Lung (tissue), 12 donors: ENCODE measurements around the gene BIVM. TPM values are rescaled to one million over a fixed set of nuclear protein-coding genes. Genes with fewer than 3 reads are reported as not detected.
A peak's percentile ranks its signal among the peaks of the same experiment; 100 is the strongest.

ENCODE experiments used
- ATAC-seq: fragments of 200-7000 bp; cut with Tn5 transposase; one replicate; pipeline ENCODE4 v1.9.1; 2020; ENCODE audit warnings: moderate number of reproducible peaks; ENCODE audit not compliant: insufficient read depth, low FRiP score
- DNase-seq, 3 donors: peaks; one replicate each; pipeline ENCODE4 v3.0.0-alpha.2; 2013 to 2017
- H3K27ac ChIP-seq, 2 donors: one replicate each; pipeline ENCODE4 v1.5.1; 2013; ENCODE audit warnings: mild to moderate bottlenecking in 2 of 2, moderate library complexity in 2 of 2, control low read depth in 1 of 2, inconsistent platforms in 1 of 2, low read depth in 1 of 2, low read length in 1 of 2
- H3K27me3 ChIP-seq, 3 donors: one replicate each; pipeline ENCODE4 v1.5.1; 2013; ENCODE audit warnings: low read length in 2 of 3; ENCODE audit not compliant: control insufficient read depth in 3 of 3, insufficient read depth in 3 of 3
- H3K36me3 ChIP-seq, 4 donors: one replicate each; pipeline ENCODE4 v1.5.1; 2013; ENCODE audit warnings: low read length in 4 of 4, mild to moderate bottlenecking in 1 of 4, moderate library complexity in 1 of 4; ENCODE audit not compliant: control insufficient read depth in 4 of 4, insufficient read depth in 4 of 4
- H3K4me1 ChIP-seq, 5 donors: one replicate each; pipeline ENCODE4 v1.5.1; 2013; ENCODE audit warnings: low read length in 5 of 5, mild to moderate bottlenecking in 2 of 5, moderate library complexity in 1 of 5; ENCODE audit not compliant: control insufficient read depth in 5 of 5, insufficient read depth in 5 of 5
- H3K4me3 ChIP-seq: one replicate; pipeline ENCODE4 v1.5.1; 2013; ENCODE audit warnings: mild to moderate bottlenecking, control low read depth, moderate library complexity
- H3K9ac ChIP-seq, 2 donors: one replicate each; pipeline ENCODE4 v1.5.1; 2013; ENCODE audit warnings: low read length in 2 of 2, control low read depth in 1 of 2; ENCODE audit not compliant: insufficient read depth in 1 of 2
- H3K9me3 ChIP-seq, 4 donors: one replicate each; pipeline ENCODE4 v1.5.1; 2013; ENCODE audit warnings: low read length in 3 of 4, mild to moderate bottlenecking in 1 of 4, moderate library complexity in 1 of 4; ENCODE audit not compliant: control insufficient read depth in 4 of 4, insufficient read depth in 3 of 4
- WGBS, 2 donors: extraction: QIAGEN DNeasy Blood & Tissue Kit; methylation state at CpG; one replicate each; pipeline ENCODE4 v1.1.7; 2013; 5-methylcytosine and 5-hydroxymethylcytosine counted together
- polyA plus RNA-seq, 2 donors: library from polyadenylated mRNA; stranded (reverse); fragments of 200-250 nt; gene quantifications; one replicate each; pipeline ENCODE4 v1.2.1, GENCODE V29; 2013
- total RNA-seq, 2 donors: library from RNA; depleted of rRNA in 1 of 2; stranded (reverse); fragments of >200 nt in 1 of 2; gene quantifications; one replicate each; pipeline ENCODE4 v1.2.1, GENCODE V29; 2014 to 2021
- TF ChIP-seq, protein P1 (sequence below): IDR thresholded peaks from 2 replicates; pipeline ENCODE4 v1.5.1; 2012; ENCODE audit warnings: mild to moderate bottlenecking; ENCODE audit errors: control extremely low read depth, extremely low read depth
- donor health status: control.
- donor health status: control.
- donor health status: Bipolar disorder and iron deficiency.
- donor health status: healthy.
- donor health status: DM: yes; HTN: yes; CAD: no.

The BIVM gene
- total and polyA plus RNA-seq, 4 donors: 5.5 to 38.4 (median 13.1) TPM

GRCh38 chr13:102769679-102770078, 29.2 kb upstream of the BIVM start:
- ATAC-seq (no peak), DNase-seq (peak in 2 of 3 donors; percentile 29)
- Histone ChIP-seq H3K27ac (no peak overlapping the region), H3K27me3 (no peaks in the 10 kb centered on the region), H3K4me3 (no peak overlapping the region), H3K4me1 (peaks cover 0 to 13% (median 8%) of the 10 kb centered on the region in 5 donors), H3K9me3 (no peaks in the 10 kb centered on the region), H3K9ac (no peak overlapping the region), H3K36me3 (no peaks in the 10 kb centered on the region)
- TF ChIP-seq, protein P1, sequence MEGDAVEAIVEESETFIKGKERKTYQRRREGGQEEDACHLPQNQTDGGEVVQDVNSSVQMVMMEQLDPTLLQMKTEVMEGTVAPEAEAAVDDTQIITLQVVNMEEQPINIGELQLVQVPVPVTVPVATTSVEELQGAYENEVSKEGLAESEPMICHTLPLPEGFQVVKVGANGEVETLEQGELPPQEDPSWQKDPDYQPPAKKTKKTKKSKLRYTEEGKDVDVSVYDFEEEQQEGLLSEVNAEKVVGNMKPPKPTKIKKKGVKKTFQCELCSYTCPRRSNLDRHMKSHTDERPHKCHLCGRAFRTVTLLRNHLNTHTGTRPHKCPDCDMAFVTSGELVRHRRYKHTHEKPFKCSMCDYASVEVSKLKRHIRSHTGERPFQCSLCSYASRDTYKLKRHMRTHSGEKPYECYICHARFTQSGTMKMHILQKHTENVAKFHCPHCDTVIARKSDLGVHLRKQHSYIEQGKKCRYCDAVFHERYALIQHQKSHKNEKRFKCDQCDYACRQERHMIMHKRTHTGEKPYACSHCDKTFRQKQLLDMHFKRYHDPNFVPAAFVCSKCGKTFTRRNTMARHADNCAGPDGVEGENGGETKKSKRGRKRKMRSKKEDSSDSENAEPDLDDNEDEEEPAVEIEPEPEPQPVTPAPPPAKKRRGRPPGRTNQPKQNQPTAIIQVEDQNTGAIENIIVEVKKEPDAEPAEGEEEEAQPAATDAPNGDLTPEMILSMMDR: no peak
- 78 to 82% methylated on average over 4 of the region's 4 CpGs for WGBS, 2 donors

- H3K36me3 ChIP-seq: no peaks in the 10 kb centered on the region
- ATAC-seq (no peak), DNase-seq (no peak)
- TF ChIP-seq, protein P1: no peak
- H3K27me3 ChIP-seq: no peaks in the 10 kb centered on the region
- H3K9ac ChIP-seq: no peak overlapping the region
- H3K4me3 ChIP-seq: no peak overlapping the region
- H3K27ac ChIP-seq: no peak overlapping the region
- no peaks in the 10 kb centered on the region for H3K9me3 ChIP-seq
- 91% methylated on average over 2 of the region's 2 CpGs for WGBS, 2 donors
- H3K4me1 ChIP-seq: peaks cover 0 to 13% (median 8%) of the 10 kb centered on the region in 5 donors
Measured at GRCh38 chr13:102770435-102770834, 28.5 kb upstream of the BIVM start.

- ATAC-seq (no peak), DNase-seq (no peak)
- H3K9ac ChIP-seq: no peak overlapping the region
- no peak overlapping the region for H3K27ac ChIP-seq
- no peaks in the 10 kb centered on the region for H3K27me3 ChIP-seq
- TF ChIP-seq, protein P1: no peak
- WGBS, 2 donors: 65 to 79% methylated on average over 6 of the region's 6 CpGs
- H3K4me1 ChIP-seq: peaks cover 0 to 13% (median 8%) of the 10 kb centered on the region in 5 donors
- H3K9me3 ChIP-seq: no peaks in the 10 kb centered on the region
- H3K4me3 ChIP-seq: no peak overlapping the region
- no peaks in the 10 kb centered on the region for H3K36me3 ChIP-seq
Measured at GRCh38 chr13:102771298-102772041, 27.4 kb upstream of the BIVM start.
